Dermis blood vessel endothelial cell (primary cell): ENCODE data around the gene CLIC5. TPM values are rescaled to one million over a fixed set of nuclear protein-coding genes. Genes with fewer than 3 reads are reported as not detected.

Experiments used
- DNase-seq: peaks from one replicate; pipeline ENCODE4 v3.0.0; 2010
- total RNA-seq: library from RNA; depleted of rRNA; stranded (reverse); fragments of >200 nt; gene quantifications from 2 replicates; pipeline ENCODE4 v1.2.3, GENCODE V29; 2014

Gene CLIC5
- total RNA-seq, 1 donor from 2014 or later, result under 0.01 TPM

GRCh38 chr6:45991189-45991588 lies 24.5 kb downstream of the CLIC5 start:
- DNase-seq, result no peak

- DNase-seq, result no peak
Measured at GRCh38 chr6:45990162-45990561, 25.5 kb downstream of the CLIC5 start.

- no peak for DNase-seq
Measured at GRCh38 chr6:45988635-45989034, 27.0 kb downstream of the CLIC5 start.

- DNase-seq, result no peak
Measured at GRCh38 chr6:45987856-45988255, 27.8 kb downstream of the CLIC5 start.

- DNase-seq, result no peak
Measured at GRCh38 chr6:45986746-45987274, 28.9 kb downstream of the CLIC5 start.

GRCh38 chr6:45984788-45985425 lies 30.8 kb downstream of the CLIC5 start:
- no peak for DNase-seq

- no peak for DNase-seq
Measured at GRCh38 chr6:45984347-45984746, 31.3 kb downstream of the CLIC5 start.

- DNase-seq, result no peak
Measured at GRCh38 chr6:45983062-45983461, 32.6 kb downstream of the CLIC5 start.

GRCh38 chr6:45982280-45983036 lies 33.2 kb downstream of the CLIC5 start:
- no peak for DNase-seq

GRCh38 chr6:45981046-45981445 lies 34.6 kb downstream of the CLIC5 start:
- DNase-seq, result no peak

GRCh38 chr6:45979311-45979710 lies 36.3 kb downstream of the CLIC5 start:
- no peak for DNase-seq

- DNase-seq, result no peak
Measured at GRCh38 chr6:45974596-45974995, 41.1 kb downstream of the CLIC5 start.

- DNase-seq, result no peak
Measured at GRCh38 chr6:45972795-45973503, 42.7 kb downstream of the CLIC5 start.

- no peak for DNase-seq
Measured at GRCh38 chr6:45971287-45971686, 44.4 kb downstream of the CLIC5 start.

- no peak for DNase-seq
Measured at GRCh38 chr6:45970326-45970725, 45.3 kb downstream of the CLIC5 start.

GRCh38 chr6:45969883-45970282 lies 45.8 kb downstream of the CLIC5 start:
- no peak for DNase-seq

- DNase-seq, result no peak
Measured at GRCh38 chr6:45969026-45969425, 46.6 kb downstream of the CLIC5 start.

GRCh38 chr6:45967363-45967762 lies 48.3 kb downstream of the CLIC5 start:
- no peak for DNase-seq

GRCh38 chr6:45966797-45967196 lies 48.9 kb downstream of the CLIC5 start:
- DNase-seq, result no peak

GRCh38 chr6:45966340-45966739 lies 49.3 kb downstream of the CLIC5 start:
- no peak for DNase-seq

GRCh38 chr6:45965792-45966191 lies 49.9 kb downstream of the CLIC5 start:
- DNase-seq, result no peak

GRCh38 chr6:45965007-45965406 lies 50.7 kb downstream of the CLIC5 start:
- DNase-seq, result no peak

- DNase-seq, result no peak
Measured at GRCh38 chr6:45964300-45964699, 51.4 kb downstream of the CLIC5 start.

- no peak for DNase-seq
Measured at GRCh38 chr6:45963896-45964295, 51.8 kb downstream of the CLIC5 start.
